Skin epidermis (tissue), 12 donors: ENCODE data around the gene AGAP1.
A peak's percentile ranks its signal among the peaks of the same experiment; 100 is the strongest.
"Not testable (repeated sequence)": the region's sequence is repeated elsewhere in the genome, so short reads cannot be mapped to it uniquely, and the experiment has no call there.

Experiments used
- H3K27ac ChIP-seq, 21 experiments: fragments of 200-600 bp; sonication (generic) in 11 of 21; one replicate each; pipeline ENCODE4 v1.5.0; 2020; ENCODE audit warnings: mild to moderate bottlenecking in 3 of 21, inconsistent platforms in 2 of 21, moderate library complexity in 2 of 21
- H3K4me3 ChIP-seq, 7 experiments: fragments of 200-600 bp; sonication (generic) in 2 of 7; one replicate each; pipeline ENCODE4 v1.5.0; 2020; ENCODE audit warnings: inconsistent platforms in 2 of 7, mild to moderate bottlenecking in 2 of 7, moderate library complexity in 1 of 7

Gene AGAP1

DNA sequence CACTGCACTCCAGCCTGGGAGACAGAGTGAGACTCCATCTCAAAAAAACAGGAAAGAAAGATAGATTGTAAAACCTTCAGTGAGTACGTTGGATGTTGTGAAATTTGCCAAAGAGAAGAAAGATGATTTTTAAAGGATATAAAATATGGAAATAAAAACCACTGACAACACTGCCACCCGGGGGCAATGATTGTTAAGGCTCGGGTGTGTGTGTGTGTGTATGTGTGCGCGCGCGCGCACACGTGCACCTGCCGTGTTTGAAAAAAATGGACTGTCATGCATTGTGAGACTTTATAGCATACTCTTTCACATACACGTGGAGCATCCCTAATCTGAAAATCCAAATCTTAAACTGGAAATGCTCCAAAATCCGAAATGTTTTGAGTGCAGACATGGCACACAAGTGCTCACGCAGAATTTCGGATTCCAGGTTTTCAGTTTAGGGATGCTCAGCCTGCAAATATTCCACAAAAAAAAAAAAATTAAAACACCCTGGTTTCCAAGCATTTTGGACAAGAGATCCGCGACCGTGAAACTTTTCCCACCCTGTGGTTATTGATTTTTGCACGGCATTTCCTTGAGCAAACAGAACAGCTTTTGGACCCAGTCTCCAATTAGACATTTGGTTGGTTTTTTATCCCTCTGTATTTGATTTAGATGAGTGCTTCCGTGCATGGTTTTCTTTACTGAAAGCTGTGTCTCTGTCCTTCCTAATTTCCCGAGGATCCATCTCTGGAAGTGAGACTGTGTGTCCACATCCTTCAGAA lies 269.2 kb downstream of the AGAP1 start:
- H3K4me3 ChIP-seq: no peak overlapping the region

DNA sequence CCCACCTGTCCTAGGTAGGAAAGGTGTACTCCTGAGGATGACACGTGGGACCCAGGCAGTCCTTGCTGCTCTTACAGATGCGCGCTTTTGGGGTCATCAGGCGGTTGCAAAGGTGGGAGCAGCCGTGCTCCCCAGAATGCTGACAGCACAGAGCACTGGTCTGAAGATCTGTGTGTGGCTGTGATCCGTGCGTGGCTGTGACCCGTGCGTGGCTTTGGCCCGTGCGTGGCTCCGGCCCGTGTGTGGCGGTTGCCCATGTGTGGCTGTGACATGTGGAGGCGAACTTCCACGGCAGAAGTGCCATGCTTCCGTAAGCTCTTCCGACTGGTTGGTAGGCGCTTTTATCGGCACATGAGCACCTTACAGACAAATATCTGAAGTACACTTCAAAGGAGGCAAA lies 270.0 kb downstream of the AGAP1 start:
- H3K27ac ChIP-seq: no peak overlapping the region

More for the DNA sequence above, 269.2 kb downstream of the AGAP1 start:
- H3K27ac ChIP-seq: no peak overlapping the region

DNA sequence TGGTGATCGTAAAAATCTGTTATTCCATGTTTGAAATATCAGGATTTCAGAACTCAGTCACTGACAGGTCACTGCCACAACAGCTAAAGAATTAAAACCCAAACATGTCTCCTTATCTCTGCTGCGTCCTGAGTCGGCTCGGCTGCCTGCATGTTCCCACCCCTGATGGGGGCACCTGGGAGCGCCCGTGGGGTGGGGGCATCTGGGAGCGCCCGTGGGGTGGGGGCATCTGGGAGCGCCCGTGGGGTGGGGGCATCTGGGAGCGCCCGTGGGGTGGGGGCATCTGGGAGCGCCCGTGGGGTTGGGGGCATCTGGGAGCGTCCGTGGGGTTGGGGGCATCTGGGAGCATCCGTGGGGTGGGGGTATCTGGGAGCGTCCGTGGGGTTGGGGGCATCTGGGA lies 270.6 kb downstream of the AGAP1 start:
- not testable (repeated sequence) for H3K4me3 ChIP-seq, H3K27ac ChIP-seq

More for the DNA sequence above, 270.0 kb downstream of the AGAP1 start:
- no peak overlapping the region for H3K4me3 ChIP-seq

DNA sequence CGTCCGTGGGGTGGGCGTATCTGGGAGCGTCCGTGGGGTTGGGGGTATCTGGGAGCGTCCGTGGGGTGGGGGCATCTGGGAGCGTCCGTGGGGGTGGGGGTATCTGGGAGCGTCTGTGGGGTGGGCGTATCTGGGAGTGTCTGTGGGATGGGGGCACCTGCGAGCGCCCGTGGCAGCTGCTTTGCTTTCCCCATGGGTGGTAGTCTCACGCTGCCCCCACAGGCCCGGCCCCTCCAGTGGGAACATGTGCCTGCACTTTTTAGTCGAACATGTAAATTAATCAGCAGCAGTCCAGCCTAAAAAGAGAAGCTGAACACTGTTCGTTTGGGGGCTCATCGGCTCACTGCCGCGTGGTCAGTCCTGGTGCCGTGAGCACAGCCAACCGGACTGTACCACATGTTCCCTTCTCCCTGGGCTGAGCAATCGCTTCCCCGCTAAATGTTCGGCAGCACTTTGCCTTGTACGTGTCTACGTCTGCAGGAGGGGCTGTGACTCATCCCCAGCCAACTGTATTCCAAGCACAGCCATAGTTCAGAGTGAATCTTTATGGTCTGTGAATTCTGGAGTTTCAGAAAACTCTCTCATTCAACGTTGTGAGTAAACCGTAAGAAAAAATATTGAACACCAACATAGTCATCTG lies 271.5 kb downstream of the AGAP1 start:
- Histone ChIP-seq H3K27ac (peak overlapping the region in 3 of 21 experiments; percentile 40 to 58 (median 40)), H3K4me3 (no peak overlapping the region)

DNA sequence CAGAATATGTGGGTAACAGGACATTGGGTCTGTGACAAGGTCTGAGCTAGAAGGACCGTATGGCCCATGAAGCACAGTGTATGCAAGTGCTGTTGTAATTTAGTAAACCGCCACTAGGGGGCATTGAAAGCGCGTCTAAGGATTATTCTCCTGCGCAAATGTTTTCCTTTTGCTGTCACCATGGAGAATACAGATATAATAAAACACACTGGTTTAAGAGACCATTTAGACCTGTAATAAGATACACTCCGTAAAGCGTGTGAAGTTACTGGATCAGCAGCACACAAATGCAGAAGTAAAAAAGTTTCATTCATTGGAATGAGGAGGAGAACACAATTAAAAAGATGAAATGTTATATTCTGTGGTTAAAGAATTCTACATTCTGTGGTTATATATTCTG lies 272.4 kb downstream of the AGAP1 start:
- Histone ChIP-seq H3K4me3 (no peak overlapping the region), H3K27ac (no peak overlapping the region)

DNA sequence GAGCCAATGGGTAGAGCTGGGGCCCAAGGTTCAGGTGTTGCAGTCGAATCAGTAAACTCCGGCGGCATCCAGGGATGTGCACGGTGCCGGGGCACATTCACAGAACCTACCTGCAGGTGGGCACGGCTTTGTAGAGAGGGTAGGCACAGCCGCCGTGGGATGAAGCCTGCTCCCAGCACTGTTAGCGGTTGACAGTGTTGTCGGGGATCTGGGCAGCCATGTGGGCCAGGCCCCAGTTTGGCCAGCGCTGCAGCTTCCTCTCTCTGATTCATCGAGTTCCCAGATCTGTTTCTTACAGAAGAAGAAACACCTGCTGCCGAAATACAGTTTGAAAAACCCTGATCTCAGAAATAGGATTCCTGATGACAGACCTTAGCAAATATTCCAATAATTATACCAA lies 274.8 kb downstream of the AGAP1 start:
- no peak overlapping the region for H3K4me3 ChIP-seq

DNA sequence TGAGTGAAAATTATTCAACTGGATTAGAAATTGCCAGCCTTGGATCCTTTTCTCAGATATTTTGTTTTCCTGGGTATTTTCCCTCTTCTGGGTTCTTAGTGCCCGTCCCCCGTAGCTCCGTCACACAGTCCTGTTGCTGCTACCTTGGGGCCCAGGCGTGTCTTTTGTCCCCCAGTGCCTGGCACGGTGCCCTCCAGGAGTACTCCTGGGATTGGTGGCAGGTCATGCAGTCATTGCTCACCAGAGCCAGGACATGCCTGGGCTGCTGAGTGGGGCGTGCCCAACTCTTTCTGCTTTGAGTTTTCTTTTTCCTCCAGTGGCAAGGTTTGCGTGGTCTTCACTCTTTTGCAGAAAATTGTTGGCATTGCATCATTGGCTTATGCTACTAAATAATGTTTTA lies 275.2 kb downstream of the AGAP1 start:
- H3K4me3 ChIP-seq: no peak overlapping the region

More for the DNA sequence above, 274.8 kb downstream of the AGAP1 start:
- H3K27ac ChIP-seq: no peak overlapping the region

DNA sequence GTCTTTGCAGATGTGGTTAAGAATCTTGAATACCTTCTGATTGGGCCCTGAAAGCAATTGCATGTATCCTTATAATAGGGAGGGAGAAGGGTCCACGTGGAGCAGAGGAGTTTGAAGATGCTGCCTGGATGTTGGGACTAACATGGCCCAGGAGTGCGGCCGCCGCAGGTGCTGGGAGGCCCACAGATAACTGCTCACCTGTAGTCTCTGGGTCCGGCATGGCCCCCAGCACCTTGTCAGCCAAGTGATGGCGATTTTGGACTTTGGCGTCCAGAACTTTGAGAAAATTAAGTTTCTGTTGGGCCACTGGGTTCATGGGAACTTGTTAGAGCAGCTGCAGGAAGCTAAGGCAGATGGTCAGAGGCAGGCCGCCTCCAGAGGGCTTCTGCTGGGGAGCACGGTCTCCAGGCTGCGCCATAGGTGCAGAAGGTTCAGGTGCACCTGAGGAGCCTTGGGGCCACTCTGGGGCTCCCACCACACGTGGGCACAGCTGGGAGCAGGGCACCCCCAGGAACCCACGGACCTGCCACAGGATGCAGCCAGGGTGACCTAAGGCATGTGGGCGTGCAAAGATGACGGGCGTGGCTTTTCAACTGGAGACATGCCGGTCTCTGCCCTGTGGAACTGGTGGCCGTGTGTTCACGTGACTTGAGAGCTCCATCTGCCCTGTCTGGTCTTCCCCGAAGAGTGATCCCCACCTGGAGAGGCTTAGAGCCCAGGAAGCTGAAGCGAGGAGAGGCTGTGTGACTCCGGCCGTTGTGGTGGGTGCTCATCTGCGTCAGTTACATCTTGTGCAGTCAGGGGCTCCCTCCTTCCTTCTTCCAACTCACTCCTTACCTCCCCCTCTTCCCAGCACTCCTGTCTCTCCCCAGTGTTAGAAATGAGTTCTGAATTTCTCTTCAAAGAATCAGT lies 277.3 kb downstream of the AGAP1 start:
- Histone ChIP-seq H3K4me3 (no peak overlapping the region), H3K27ac (no peak overlapping the region)

More for the DNA sequence above, 275.2 kb downstream of the AGAP1 start:
- no peak overlapping the region for H3K27ac ChIP-seq

DNA sequence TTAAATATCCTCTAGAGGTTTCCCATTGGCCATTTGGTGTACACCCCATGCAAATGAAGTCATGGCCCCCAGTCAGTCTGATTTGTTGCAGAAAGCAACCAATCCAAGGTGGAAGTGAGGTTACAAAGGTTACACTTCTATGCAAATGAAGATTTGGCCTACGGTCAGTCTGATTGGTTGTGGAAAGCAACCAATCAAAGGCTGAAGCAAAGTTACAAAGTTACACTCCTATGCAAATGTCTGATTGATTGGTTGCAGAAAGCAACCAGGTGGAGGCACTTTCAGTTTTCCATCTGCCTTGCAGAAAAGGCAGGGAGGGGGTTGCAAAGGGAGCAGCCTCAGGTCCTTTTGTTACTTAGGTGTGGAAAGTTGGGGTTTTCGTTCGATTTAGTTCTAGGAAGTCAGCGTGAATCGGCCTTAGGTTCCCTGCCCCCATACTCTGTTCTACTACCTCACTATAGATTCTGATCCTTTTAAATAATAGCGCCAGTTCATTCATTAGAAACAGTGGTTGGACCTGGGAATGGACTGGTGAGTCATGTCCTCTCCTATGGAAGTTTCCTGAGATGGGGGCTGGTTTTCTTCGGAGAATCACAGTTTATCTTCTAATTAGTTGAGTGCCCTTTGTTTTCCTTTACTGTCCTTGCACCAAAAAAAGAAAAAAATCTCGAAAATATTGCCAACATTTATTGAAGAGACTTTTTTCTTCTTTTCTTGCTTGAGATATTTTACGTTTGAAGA lies 279.5 kb downstream of the AGAP1 start:
- Histone ChIP-seq H3K4me3 (no peak overlapping the region), H3K27ac (no peak overlapping the region)

DNA sequence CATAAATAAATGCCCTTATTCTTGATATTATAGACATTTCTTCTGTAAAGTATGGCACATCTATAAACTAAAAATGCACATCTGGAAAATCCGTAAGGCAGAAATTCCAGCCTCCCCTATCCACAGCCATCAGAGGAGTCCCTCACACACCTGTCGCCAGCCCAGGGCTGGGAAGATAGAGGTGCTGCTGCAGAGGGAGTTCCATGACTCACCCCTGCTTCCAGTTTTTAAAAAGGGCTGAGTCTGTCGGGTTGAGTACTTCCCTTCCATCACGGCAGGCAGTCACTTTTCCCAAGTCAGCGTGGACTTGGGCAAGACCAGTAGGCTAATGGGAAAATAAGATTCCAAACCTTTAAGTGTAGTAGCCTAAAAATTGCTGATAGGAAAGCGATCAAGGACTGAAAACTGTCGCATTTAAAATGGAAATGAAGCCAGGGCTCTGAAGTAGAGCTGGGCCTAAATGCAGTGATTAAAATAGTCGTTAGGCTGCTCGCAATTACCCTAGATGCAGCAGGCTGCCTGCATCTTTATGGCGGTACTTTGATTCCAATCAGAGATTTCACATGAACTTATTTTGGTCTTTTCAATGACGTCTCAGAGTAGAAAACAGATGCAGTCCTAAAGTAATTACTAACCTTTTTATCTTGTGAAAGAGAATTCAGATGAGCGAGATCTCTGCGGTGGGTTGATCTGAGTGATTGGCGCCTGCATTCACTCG lies 280.5 kb downstream of the AGAP1 start:
- Histone ChIP-seq H3K27ac (no peak overlapping the region), H3K4me3 (no peak overlapping the region)

DNA sequence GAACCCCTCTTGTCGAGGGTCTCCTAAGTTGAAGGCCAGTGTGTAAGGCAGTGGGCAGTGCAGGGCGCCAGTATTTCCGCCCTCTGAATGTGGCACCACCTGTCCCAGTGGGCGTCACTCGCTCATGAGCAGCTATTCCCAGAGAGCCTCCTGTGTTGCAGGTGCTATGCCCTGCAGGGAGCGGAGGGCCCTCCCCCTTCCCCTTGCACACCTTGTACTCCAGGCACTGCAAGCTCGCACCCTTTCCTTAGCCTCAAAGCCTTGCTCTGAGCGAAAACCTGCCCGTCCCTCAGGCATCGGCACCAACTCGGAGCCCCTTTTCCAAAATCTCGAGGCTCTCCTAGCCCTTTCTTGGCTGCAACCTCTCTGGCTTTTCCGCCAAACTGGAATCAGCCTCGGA lies 282.7 kb downstream of the AGAP1 start:
- H3K4me3 ChIP-seq: no peak overlapping the region
- no peak overlapping the region for H3K27ac ChIP-seq

DNA sequence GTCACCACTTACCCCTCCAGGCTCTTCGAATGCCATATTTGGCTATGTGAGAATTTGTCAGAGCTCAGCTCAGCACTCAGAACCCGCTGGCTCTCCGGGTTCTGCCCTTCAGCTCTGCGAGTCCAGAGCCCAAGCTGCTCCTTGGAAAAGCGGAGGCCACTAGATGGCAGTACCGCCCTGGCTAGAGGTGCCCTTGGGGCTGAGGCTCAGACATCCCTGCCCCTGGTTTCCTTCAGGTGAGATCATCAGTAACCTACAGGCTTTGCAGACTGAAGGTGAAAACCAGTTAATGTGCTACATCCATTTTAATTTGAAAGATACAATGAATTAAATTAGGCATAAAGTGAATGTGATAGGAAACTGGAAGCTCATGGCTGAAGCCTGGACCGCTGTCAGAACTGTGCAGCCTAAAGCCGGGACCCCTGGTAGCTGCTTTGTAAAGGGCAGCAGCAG lies 285.6 kb downstream of the AGAP1 start:
- Histone ChIP-seq H3K27ac (no peak overlapping the region), H3K4me3 (no peak overlapping the region)

DNA sequence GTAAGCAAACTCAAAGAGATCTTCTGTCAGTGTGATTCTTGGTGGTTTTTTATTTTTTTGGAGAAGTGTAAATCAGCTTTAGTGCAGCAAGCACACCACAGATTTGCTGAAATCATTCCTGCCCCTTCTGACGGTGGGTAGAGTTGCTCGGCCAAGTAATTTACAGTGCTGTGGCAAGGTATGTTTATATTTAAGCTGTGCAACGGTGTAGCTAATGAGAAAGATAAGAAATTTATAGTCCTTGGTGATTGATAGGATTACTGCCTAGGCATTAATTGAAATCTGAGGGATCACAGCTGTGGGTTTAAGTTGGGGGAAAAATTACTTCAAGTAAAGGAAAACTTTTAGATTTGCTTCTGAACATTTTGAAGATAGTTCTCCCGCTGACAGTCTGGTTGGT lies 286.6 kb downstream of the AGAP1 start:
- Histone ChIP-seq H3K4me3 (no peak overlapping the region), H3K27ac (no peak overlapping the region)

DNA sequence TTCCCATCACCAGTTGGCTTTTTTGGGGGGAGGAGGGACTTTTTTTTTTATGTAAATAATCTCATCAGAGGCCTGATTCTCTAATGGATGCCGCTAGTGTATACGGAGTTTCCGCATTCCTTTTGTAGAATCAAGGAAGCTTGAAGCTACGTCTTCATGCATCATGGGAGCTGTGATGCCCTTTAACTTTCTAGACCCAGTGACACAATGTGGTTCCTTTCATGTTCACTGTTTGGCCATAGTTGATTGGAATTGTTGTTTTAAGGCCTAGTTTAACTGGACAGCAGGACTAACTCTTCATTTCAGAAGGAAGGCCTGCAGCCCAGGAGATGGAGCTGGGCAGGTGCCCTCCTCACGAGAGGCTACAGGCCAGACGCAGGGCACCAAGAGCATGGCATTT lies 287.9 kb downstream of the AGAP1 start:
- Histone ChIP-seq H3K27ac (no peak overlapping the region), H3K4me3 (no peak overlapping the region)

DNA sequence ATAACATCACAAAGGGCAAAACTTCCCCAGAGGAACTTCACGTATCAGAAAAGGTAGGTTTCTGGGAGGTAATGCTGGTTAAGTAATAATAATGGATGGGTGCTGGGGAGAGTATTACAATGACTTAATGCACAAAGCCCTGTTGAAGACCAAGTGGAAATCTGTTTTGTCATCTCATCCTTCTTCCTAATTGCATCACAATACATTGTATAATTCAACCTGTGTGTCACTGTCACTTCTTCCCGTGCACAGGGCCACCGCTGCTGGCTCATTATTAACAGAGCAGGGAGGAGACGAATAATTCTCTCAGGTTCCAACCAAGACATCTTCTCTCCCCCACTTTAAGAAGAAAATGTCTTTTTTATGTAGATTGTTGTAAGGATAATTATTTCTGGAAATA lies 290.9 kb downstream of the AGAP1 start:
- Histone ChIP-seq H3K4me3 (no peak overlapping the region), H3K27ac (no peak overlapping the region)

DNA sequence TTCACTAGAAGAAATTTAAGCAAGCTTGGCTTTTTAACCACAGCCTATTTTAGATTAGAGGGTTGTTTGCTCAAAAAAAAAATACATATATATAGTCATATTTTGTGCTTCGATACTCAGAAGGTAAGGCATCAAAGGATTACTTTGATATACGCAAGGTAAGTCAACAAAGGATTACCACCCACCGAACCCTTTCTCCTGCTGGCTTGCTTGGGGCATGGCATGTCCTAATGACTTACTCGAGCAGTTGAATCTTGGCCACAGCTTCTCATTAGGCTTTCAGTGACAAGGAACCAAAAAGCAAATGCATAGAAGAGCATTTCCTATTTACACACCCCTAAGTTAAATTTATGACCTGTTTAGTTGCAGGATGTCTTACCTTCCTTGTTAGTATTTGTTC lies 295.7 kb downstream of the AGAP1 start:
- Histone ChIP-seq H3K27ac (no peak overlapping the region), H3K4me3 (no peak overlapping the region)

DNA sequence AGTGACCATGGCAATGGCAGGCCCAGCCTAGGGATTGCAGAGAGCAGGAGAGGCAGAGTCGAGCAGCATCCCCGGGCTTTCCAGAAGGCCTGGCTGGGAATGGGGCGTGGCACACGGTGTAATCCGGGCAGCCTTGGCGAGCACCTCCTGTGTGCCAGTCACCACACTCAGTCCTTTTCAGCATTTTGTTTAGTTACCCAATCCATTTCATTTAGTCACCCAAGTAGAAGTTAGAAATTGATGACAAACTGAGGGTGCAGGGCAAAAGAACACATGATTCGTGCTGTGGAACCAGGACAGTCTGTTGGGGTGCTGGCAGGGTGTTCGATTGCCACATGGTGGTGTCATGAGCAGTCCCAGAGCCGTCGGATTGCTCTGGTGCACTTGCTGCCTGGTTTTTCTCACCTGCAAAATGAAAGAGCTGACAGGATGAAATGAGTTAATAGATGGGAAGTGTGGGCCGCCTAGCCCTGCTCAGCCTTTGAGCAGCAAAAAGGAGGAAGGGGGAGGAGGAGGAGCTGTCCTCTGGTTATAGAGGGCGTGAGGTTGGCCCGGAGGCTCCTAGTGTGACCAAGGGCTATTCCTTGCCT lies 299.4 kb downstream of the AGAP1 start:
- Histone ChIP-seq H3K4me3 (no peak overlapping the region), H3K27ac (no peak overlapping the region)

DNA sequence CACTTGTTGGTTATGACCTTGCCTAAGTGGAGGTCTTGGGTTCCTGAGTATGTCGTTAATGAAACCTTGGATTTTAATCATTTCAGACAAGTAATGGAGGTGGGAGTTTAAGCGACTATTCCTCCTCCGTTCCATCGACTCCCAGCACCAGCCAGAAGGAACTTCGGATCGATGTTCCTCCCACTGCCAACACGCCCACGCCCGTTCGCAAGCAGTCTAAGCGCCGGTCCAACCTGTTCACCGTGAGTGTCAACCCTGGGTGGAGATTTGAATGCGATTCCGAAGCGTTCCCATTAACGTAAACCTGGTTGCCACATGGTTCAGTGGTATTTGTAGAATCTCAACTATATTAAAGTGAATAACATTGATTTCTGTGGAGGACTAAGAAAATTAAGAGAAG lies 305.4 kb downstream of the AGAP1 start:
- no peak overlapping the region for H3K27ac ChIP-seq
- no peak overlapping the region for H3K4me3 ChIP-seq

DNA sequence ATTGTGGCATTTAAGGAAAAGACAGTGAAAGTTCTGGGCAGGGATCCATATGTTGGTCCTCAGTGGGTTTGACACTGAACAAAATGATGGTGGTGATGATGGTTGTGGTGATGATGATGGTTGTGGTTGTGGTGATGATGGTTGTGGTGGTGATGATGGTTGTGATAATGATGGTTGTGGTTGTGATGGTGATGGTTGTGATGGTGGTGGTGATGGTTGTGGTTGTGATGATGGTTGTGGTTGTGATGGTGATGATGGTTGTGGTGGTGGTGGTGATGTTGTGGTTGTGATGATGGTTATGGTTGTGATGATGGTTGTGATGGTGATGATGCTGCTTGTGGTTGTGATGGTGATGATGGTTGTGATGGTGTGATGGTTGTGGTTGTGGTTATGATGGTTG lies 308.7 kb downstream of the AGAP1 start:
- Histone ChIP-seq H3K27ac (no peak overlapping the region), H3K4me3 (no peak overlapping the region)
